Hematopoietic multipotent progenitor cell (in vitro differentiated cells): Measurements from ENCODE around the gene EIF5A2. TPM values are rescaled to one million over a fixed set of nuclear protein-coding genes. Genes with fewer than 3 reads are reported as not detected.

Experiments used
- DNase-seq, 3 donors: peaks; one replicate each; pipeline ENCODE4 v3.0.0-alpha.2; 2011 to 2015; ENCODE audit warnings: low read depth in 2 of 3, low spot score in 2 of 3
- total RNA-seq: library from RNA; depleted of rRNA; stranded (reverse); fragments of >200 nt; gene quantifications from one replicate; pipeline ENCODE4 v1.2.3, GENCODE V29; 2012

EIF5A2 gene
- total RNA-seq, 1 donor, result 1.1 TPM

DNA sequence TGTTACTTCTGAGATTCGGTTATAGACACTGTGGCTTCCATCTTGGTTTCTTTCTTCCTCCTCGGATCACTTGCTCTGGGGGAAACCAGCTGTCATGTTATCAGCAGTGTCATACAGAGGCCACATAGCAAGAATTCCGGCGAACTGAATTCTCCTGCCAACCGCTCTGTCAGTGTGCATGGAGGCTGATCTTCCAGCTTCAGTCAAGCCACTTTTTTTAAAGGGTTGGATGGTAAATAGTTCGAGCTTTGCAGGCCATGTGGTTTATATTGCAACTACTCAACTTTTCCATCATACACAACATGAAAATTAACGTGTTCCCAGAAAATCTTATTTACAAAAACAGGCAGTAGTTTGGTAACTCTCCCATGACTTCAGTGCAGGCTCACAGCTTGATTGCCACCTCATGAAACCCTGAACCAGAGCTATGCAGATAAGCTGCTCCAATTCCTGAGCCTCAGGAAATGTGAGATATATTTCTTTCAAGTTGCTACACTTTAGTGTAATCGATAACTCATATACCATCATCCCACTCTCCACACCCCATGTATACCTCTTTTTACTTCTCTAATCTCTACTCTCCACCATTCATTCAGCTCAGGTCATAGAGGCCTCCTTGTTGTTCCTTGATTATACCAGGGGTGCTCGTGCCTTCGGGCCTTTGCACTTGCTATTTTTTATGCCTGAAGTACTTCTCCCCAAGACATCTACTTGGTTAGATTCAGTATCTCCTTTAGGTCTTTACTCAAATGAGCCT, 45.6 kb downstream of the EIF5A2 start:
- DNase-seq, result no peak

DNA sequence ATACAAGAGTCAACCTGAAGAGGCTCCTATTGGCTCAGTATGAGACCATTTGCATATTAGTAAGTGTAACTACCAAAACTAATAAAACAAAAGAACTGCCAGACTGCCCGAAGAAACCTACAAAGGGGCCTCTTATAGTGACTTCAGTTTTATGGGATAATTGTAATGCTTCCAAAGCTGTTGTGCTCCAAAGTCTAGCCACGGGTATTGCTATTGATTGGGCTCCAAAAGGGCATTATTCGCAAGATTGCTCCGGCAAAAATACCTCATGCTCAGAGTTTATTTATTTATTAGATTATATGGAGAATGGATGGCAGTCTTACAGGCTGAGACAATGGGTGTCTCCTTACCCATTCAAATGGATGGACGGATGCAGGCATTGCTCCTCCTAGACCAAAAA, 49.8 kb downstream of the EIF5A2 start:
- DNase-seq, result no peak

DNA sequence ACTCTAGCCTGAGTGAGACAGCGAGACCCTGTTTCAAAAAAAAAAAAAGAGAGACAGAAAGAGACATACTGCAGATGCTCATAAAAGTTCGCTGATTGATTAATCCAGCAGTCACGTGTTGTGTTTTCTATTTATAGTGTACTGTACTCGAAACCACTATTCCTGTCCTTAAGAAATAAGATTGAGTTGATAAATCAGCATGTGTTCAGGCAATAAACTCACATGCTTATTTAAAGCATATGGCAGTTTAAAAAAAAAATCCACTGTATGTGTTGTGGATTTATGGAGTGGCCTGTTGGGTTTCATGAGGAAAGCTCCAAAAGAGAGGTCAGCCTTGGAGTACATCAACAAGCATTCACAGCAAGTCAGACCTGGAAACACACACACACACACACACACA, 56.1 kb downstream of the EIF5A2 start:
- DNase-seq, result no peak

- peak in 1 of 3 donors; percentile 19 for DNase-seq
Observed at GRCh38 chr3:170848292-170848917, 60.0 kb downstream of the EIF5A2 start.

DNA sequence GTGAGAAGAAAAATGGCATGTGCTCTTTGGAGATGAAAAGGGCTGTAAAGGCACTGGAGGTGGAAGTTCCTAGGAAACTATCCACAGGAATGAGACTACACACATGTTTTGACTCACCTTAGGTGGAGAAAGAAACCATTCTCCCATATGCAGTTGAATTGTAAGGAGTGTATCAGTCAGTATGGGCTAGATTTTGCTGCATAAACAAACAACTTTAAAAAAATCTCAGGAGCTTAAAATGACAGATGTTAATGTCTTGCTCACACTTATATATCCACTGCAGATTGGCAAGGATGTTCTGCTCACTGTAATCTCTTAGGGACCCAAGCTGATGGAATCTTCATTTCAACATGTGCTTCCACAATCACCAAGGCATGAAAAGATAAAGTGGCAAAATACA, 64.1 kb downstream of the EIF5A2 start:
- no peak for DNase-seq

GRCh38 chr3:170840291-170840859, 68.1 kb downstream of the EIF5A2 start:
- DNase-seq, result no peak

- no peak for DNase-seq
Observed at GRCh38 chr3:170839518-170840100, 68.8 kb downstream of the EIF5A2 start.

Other genes with a start within 250 kb of the EIF5A2 start
- 13.7 TPM for gene RPL22L1, start 38.4 kb downstream of the EIF5A2 start, total RNA-seq
- not detected for gene SLC2A2, start 118.1 kb upstream of the EIF5A2 start, total RNA-seq